RCC 7860 (cell line): Measurements from ENCODE around the gene TMEM256.

Source experiments
- DNase-seq: peaks from one replicate; pipeline ENCODE4 v3.0.0-alpha.2; 2015; ENCODE audit warnings: low spot score
- FAIRE-seq: peaks from 2 replicates; lab custom pipeline; 2012; peaks lifted over from hg19 to GRCh38; lab: Jason Lieb, UNC

The TMEM256 gene

DNA sequence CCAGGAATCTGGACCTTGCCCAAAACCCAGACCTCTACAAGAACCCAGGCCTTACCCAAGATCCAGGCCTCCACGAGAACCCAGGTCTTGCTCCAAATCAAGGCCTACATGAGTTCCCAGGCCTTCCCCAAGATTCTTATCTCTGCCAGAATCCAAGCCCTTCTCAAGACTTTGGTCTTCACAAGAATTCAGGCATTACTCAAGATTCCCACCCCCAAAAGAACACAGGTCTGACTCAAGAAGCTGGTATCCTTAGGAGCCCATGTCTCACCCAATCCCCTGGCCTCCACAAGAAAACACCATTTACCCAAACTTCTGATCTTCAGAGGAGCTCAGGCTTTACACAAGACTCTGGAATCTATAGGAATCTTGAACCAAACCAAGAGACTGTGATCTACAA lies 27.3 kb upstream of the TMEM256 start:
- FAIRE-seq (no peak), DNase-seq (no peak)

DNA sequence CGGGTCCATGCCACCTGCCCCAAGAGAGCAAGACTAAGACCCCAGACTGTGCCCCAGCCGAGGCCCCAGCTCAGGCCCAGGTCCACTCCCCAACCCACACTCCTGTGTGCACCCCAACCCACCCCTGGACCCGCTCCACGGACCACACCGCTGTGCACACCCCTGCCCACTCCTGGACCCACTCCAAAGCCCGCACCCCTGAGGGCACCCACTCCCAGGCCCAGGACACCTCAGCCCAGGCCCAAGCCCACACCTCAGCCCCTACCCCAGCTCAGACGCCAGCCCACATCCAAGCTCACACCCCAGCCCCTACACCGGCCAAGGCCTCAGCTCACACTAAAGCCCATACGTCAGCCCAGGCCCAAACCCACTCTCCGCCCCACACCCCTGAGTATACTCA lies 25.8 kb upstream of the TMEM256 start:
- FAIRE-seq (no peak), DNase-seq (no peak)

DNA sequence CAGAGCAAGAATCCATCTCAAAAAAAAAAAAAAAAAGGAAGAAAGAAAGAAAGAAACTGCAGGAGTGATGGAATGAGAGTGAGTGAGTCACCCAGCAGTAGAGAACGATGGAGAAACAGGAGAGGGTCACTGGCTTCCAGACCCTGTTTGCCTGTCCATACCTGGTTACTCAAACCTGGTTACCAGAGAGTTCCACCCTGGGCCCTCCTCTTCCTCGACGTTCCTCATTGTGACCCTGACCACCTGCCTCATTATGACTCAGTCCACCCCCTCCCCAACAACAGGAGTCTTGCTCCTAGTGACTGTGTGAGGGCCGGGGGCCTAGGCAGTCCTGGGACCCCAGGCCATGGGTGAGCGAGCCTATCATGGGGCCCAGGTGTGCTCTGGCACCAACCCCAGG lies 24.7 kb upstream of the TMEM256 start, which contains the start of gene SPEM3:
TSS of gene SPEM3 (plus strand) at position 301 of the 400 bp plus-strand sequence. CDS start at position 347, 46 bp downstream.
- FAIRE-seq (no peak), DNase-seq (no peak)

DNA sequence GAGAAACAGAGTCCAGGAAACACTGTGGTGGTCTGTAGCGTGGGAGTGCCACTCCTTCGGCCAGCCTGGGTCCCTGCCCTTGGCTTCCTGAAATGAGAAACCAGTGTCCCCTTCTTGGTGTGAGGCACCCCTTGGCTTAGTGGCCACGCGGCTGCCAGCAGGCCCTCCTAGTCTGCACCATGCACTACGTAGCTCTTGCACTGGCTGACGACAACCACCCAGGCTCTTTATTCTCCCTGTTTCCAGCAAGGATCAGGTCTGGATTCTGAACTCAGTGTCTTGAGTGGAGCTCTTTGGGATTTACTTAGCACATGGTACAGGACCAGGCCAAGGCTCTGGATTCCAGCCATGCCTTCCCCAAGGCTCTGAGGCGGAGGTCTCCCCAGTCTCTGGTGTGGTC lies 23.7 kb upstream of the TMEM256 start:
- DNase-seq (no peak), FAIRE-seq (no peak)

DNA sequence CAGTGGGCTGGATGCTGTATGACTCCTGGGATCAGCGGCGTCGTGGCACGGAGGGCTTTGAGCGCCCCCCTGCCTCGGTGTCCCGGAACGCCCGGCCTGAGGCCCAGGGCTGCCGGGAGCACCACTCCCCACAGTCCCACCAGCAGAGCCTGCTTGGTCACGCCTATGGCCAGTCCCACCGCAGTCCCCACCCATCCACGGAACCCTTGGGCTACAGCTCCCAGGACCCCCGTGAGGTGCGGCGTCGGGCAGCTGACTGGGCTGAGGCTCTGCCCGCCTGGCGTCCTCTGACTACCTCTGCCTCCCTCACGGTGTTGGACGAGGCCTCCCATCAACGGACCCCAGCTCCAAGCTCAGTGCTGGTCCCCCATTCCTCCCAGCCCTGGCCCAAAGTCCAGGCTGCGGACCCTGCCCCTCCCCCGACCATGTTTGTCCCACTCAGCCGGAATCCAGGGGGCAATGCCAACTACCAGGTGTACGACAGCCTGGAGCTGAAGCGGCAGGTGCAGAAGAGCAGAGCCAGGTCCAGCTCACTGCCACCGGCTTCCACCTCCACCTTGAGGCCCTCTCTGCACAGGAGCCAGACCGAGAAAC lies 23.1 kb upstream of the TMEM256 start:
- FAIRE-seq (no peak), DNase-seq (no peak)

DNA sequence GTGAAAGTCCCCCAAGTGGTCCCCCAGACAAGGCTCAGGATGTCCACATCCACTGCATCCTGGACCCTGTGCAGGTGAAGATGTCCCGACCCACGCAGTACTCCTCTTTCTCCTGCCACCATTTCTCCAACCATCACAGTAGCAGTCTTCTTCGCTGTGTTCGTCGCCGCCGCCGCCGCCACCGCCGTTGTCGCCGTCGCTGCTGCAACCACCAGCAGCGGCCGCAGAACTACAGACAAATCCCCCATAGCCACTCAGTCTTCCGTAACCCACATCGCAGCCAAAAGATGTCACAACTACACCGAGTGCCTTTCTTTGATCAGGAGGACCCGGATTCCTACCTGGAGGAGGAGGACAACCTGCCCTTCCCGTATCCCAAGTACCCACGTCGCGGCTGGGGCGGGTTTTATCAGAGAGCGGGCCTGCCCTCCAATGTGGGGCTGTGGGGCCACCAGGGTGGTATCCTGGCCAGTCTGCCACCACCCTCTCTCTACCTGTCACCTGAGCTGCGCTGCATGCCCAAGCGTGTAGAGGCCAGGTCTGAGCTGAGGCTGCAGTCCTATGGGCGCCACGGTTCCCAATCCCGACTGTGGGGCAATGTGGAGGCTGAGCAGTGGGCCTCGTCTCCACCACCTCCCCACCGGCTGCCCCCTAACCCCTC lies 22.4 kb upstream of the TMEM256 start:
- FAIRE-seq (no peak), DNase-seq (no peak)

DNA sequence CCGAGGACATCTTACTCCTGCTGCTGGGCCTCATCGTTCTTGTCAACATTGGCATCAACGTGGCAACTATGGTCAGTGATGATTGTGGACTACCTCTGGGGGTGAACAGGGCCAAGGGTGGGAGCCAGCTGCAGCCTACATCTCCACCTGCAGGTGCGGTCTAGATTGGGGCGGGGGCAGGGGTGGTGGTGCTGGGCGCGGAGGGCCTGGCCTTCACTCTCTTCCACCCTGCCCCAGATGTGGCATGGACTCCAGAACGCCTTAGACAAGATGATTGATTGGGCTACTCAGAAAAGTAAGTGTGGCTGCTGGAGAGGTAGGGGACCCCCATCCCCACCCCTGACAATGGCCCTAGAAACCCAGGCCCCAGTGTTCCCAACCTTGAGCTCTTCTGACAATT lies 21.9 kb upstream of the TMEM256 start:
- FAIRE-seq (no peak), DNase-seq (no peak)

DNA sequence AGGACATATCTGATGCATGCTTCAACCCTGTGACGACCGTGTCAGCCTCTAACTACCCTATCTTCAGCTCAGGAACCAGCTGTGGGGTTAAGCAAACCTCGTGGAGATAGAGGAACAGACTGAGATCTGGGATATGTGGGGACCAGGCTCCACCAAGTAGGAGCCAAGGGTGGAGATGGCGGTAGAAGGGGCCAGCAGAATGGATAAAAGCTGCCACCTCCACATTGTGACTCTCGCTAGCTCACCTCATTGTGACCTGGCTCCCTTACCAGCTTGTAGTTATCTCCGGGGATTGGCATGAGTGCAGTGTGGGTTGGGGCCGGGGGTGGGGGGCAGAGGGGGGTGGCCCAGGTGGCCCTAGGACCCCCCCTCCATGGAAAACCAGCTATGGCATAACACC lies 21.4 kb upstream of the TMEM256 start, which contains the start of gene SPEM2:
TSS of gene SPEM2 (plus strand) at position 301 of the 400 bp plus-strand sequence. CDS start at position 374, 73 bp downstream.
- FAIRE-seq, result no peak
- DNase-seq, result no peak

DNA sequence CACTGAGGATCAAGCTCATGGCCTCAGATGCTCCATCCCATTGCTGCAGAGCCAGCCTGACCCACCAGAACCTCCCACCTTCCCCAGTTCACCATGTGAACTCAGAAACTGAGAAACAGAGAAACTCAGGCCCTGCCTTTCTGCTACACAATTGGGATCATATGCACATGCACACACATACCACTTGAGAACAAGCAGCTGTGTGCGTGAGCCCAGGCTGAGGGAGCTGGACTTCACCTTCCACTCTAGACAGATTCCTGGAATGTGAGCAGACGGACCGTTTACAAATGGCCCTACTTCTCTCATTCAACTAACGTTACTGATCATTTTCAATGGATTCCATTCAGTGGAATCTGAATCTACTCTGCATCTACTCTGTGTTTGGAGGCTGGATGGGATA lies 19.8 kb upstream of the TMEM256 start:
- no peak for DNase-seq
- FAIRE-seq, result no peak

DNA sequence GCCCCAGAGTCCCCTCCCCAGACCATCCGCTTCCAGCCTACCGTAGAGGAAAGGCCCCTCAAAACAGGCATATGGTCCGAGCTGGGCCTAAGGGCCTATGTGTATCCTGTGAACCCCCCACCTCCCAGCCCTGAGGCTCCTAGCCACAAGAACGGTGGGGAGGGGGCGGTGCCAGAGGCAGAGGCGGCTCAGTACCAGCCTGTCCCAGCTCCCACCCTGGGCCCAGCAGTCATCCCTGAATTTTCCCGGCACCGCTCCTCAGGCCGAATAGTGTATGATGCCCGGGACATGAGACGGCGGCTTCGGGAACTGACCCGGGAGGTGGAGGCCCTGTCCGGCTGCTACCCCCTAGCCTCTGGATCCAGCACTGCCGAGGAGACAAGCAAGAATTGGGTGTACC lies 17.3 kb upstream of the TMEM256 start:
- DNase-seq, result no peak
- FAIRE-seq, result no peak

DNA sequence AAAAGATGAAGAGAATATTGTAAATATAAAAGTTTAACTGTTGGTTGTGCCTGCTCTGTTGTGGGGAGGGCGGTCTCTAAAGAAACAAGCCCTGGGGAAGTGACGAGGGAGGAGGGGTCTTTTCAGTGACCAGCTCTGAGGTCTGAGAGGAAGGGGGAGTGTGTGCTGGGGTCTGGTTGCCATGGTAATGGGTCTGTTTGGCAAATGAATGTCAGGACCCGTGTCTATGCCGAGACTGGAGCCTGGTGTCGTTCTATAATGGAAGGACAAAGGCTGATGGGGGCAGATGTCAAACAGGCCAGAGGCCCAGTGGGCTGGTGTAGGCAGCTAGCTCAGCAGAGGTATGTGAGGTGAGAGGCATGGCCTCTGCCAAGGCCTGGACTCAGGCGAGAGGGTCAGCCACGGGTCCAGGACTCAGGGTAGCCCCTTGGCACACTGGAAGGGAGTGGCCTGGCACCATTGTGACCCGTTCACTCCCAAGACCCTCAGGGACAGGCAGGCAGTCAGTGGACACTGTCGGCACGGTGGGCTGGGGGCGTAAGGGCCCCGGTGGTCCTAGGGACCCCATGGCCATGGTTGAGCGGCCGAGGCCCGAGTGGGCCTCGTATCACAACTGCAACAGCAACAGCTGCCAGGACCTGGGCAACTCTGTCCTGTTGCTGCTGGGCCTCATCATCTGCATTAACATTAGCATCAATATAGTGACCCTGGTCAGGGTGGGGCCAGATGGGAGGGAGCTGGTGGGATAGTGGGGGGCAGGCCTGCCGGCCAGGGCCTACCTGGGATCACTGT lies 16.1 kb upstream of the TMEM256 start, which contains the start of gene SPEM1:
TSS of gene SPEM1 (plus strand) at position 506 of the 792 bp plus-strand sequence. CDS start at position 567, 61 bp downstream.
- DNase-seq (no peak), FAIRE-seq (no peak)

DNA sequence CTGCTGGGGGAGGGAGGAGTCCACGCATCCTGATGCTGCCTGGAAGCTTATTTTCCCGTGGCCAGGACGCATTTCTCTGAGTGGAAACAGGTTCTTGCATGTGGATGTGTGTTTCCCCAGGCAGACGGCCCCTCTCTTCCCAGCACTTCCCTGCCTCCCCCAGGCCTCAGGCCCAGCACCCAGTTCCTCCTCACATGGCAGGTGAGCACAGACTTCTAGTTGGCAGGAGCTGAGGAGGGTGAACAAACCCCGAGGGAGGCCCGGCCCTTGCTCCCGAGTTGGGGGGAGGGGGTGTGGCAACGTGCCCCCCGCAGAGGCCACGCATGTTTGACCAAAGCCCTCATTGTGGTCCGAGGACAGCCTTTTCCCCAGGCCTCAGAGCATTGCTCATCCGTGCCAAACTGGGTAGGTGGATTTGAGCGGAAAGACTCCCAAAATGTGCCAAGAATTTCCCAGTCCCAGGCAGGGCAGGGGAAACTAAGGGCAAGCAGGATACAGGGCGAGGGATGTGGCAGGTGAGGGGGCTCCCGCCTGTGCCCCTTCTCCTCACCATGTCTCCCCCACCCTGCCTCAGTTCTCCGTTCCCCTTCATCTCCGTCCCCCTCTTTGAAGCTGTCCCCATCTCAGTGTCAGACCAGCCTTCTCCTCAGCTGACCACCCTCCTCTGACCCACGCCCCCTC lies 14.7 kb upstream of the TMEM256 start:
- FAIRE-seq (no peak), DNase-seq (no peak)

DNA sequence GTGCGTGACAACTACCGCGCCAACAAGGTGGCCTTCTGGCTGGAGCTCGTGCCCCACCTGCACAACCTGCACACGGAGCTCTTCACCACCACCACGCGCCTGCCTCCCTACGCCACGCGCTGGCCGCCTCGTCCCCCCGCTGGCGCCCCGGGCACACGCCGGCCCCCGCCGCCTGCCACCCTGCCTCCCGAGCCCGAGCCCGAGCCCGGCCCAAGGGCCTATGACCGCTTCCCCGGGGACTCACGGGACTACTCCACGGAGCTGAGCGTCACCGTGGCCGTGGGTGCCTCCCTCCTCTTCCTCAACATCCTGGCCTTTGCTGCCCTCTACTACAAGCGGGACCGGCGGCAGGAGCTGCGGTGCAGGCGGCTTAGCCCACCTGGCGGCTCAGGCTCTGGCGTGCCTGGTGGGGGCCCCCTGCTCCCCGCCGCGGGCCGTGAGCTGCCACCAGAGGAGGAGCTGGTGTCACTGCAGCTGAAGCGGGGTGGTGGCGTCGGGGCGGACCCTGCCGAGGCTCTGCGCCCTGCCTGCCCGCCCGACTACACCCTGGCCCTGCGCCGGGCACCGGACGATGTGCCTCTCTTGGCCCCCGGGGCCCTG lies 13.3 kb upstream of the TMEM256 start:
- no peak for FAIRE-seq
- no peak for DNase-seq

DNA sequence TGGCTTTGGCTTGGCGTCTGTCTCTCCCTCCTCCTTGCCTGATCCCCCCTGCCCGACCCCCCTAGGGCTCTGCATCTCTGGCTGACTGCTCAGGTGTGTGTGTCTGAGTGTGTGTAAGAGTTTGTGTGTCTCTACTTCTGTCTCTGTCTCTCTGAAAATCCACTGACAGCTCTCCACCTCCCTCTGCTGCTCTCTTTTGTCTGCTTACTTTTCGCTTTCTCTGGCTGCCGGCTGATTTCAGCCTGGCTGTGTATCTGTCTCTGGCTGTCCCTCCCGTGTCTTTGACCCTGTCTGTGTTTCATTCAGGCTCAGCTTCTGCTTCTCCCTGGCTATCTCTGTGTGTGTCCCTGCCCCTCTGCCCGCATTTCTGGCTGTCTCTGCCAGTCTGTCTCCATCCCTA lies 12.4 kb upstream of the TMEM256 start:
- DNase-seq (no peak), FAIRE-seq (no peak)

DNA sequence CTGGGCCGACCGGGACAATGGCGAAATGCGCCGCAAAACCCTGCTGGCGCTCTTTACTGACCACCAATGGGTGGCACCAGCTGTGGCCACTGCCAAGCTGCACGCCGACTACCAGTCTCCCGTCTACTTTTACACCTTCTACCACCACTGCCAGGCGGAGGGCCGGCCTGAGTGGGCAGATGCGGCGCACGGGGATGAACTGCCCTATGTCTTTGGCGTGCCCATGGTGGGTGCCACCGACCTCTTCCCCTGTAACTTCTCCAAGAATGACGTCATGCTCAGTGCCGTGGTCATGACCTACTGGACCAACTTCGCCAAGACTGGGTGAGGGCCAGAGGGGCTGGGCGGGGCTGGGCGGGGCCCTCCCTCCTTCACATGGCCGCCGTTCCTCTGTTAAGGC lies 11.9 kb upstream of the TMEM256 start:
- DNase-seq (no peak), FAIRE-seq (no peak)

DNA sequence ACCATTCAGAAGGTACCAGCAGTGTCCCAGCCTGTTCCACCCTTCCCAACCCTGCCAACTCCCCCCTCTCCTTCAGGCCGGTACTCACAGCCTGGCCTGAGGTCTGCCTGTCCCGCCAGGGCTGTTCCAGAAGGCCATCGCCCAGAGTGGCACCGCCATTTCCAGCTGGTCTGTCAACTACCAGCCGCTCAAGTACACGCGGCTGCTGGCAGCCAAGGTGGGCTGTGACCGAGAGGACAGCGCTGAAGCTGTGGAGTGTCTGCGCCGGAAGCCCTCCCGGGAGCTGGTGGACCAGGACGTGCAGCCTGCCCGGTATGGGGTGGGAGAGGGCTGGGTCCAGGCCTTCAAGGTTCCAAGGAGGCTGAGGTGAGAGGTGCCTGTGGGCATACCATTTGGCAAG lies 10.9 kb upstream of the TMEM256 start:
- no peak for FAIRE-seq

DNA sequence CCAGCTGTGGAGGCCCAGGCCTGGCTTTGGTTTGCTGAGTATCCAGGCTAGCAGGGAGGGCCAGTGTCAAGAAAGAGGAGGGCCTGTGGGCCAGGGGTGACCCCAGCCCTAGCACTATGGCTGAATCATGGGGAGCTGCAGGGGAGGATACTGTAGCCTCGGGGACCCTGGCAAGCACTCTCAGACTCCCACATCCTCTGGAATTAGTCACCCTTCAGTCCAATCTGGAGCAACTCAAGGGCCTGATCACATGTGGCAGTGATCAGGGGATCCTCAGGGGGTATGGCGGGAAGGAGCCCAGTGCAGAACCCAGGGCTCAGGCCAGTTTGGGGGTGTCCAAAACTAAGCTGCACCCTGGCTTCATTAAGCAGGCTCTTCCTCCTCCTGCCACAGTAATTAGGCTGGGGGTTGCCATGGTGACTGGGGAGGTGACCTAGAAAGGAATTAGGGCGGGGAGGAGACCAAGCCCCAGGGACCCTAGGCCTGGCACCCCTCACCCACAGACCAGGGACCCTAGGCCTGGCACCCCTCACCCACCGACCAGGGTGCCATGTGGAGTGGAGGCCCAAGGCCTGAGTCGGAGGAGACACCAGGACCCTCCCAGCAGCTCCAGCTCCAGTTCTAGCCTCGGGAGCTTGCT lies 9.6 kb upstream of the TMEM256 start:
- no peak for DNase-seq
- no peak for FAIRE-seq

More for the DNA sequence above, 10.9 kb upstream of the TMEM256 start:
- DNase-seq, result no peak

DNA sequence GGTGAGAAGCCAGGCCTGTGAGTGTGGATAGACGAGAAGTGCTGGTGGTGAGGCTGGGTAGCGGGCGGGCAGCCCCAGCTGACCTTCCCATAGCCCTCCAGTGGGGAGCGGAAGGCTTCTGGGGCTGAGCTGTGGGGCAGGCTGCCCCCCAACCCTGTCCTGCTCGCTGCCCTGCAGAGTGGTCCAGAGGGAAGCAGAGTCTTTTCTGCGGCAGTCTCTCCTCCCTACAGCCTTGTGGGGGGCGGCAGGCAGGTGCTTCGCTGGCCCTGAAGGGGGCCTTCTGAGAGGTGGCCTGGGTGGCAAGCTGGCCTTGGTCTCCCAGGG lies 7.5 kb upstream of the TMEM256 start:
- no peak for DNase-seq
- no peak for FAIRE-seq

DNA sequence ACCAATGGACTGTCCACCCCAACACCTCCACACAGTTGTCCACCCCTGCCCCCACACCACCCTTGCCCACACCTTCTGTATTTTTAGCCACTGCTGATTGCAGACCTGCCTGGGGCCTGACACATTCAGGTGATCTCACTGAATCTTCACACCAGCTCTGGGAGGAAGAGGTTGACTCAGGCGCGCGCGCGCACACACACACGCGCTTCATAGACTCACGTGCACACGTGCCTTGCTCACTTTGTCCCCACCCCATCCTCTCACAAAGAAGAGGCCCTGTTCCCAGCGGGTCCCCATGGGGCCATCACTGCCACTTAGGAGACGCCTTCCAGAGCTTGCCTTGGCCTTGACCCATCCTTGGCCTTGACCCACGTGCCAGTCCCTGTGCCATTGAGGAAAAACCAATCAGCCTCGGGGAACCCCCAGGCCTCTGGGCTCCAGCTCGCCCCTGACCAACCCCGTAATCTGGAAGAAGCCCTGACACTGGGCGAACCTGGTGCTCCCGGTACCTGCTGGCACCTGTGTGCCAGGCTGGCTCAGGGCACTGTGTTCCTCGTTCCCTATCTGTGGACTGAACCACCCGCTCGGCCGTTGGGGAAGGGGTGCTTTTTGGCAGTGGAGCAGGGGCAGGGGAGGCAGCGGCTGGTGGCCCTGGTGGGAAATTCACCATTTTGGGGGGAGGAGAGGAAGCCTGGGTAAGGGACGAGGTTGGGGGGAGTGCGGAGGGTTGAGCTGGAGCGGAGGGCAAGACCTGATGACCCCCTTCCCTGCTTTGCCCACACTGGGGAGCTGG lies 6.9 kb upstream of the TMEM256 start:
- FAIRE-seq (no peak), DNase-seq (no peak)

DNA sequence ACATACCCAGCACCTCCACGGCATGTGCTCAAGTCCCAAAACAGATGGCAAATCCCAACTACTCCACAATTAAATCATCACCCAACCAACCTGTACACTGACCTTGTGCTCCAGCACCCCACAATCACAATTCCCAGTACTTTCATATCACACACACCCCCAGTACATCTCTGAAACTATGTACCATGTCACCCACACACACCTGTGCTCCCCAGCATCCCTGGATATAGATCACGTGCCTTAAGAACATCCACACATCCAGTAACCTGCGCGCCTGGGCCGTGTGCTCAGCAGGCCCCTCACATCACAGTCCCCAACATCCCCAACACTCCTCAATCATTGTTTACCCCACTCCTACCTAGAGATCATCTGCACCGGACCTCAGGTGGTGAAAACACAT lies 5.8 kb upstream of the TMEM256 start:
- FAIRE-seq (no peak), DNase-seq (no peak)
